GM19438 (cell line): ENCODE measurements around the gene GFOD1.

Source experiments
- ATAC-seq: cut with Tn5 transposase; IDR thresholded peaks from one replicate; pipeline ENCODE4 v1.9.1; 2021; ENCODE audit warnings: low read depth; ENCODE audit not compliant: unreplicated experiment

GFOD1 gene

GRCh38 chr6:13429406-13429753 is 58.0 kb downstream of the GFOD1 start:
- no peak for ATAC-seq

- ATAC-seq = peak; percentile 39
Measured at GRCh38 chr6:13428583-13429405, 58.6 kb downstream of the GFOD1 start.

DNA sequence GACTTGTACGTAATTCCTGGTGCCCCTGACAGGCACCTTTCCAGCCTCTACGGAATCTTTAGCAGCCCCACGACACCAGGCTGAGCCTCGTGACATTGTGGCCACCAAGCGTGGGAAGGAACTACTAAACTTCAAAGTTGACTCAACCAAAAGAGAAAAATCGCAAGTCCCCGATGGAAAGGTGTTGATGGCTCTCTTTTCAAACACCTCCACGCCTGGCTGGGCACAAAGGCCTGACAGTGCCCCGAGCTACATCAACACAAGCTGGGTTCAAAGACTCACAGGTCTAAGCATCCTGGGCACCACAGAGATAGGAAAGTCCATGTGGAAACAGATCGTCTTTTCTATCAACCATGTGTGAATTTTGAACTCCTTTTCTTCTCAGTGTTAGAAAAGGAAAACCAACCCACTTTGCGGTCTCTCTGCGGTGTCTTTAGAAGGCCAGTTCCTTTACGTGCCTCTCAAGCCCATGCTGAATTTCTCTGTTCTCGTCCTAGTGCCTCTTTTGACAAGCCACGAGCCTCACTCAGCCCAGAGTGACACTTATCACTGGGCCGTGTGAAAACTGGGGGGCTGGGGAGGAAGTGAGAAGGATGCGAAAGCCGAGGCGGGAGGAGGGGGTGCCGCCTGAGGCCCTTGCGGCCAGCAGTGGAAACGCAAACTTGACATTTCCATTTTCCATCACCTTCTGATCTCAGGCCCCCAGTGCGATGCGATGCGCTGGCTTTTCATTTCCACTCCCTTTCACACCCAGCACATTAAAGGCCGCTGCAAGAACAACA is 59.4 kb downstream of the GFOD1 start:
- peak; percentile 78 for ATAC-seq

GRCh38 chr6:13427316-13427715 is 60.1 kb downstream of the GFOD1 start:
- ATAC-seq = no peak

DNA sequence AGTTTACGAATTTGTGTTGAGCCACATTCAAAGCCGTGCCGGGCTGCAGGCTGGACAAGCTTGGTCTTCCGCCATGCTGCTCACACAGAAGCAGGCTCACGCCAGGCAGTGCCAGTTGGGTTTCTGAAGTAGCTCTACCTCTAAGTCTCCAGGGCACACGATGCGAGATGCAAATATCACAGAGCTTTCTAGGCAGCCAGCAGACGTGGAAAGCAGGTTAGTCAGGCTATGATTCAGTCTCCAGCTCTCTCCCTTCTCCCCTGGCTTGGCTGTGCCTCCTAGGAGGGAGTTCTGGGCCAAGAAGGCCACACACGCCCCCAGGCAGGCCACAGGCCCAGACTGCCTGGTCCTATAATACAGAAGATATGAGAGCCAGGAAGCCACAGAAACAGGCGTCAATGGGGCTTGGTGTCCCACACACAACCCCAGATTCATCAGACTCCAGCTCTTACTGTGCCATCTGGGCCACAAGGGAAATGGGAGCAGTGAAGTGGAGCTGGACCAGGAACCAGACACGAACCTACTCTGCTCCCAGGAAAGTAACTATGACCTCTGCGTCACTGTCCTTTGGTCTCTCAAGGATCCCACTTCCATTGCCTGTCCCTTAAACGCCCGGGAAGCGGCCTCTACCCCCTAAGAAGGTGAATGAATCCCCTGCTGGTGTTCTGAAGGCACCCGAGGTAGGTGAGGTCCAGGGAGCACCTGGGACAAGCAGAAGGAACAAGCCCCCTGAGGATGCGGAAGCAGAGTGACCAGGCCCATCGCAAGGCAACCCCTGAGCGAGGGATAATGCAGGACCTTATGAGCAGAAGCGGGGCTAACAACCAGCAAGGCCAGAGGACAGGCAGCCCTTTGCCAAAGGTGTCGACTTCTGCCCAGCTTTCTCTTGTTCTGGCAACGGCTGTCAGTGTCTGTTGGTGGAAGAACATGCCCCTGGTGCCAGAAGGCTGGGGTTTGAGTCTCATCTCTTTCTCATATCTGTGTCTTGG is 61.2 kb downstream of the GFOD1 start:
- no peak for ATAC-seq

DNA sequence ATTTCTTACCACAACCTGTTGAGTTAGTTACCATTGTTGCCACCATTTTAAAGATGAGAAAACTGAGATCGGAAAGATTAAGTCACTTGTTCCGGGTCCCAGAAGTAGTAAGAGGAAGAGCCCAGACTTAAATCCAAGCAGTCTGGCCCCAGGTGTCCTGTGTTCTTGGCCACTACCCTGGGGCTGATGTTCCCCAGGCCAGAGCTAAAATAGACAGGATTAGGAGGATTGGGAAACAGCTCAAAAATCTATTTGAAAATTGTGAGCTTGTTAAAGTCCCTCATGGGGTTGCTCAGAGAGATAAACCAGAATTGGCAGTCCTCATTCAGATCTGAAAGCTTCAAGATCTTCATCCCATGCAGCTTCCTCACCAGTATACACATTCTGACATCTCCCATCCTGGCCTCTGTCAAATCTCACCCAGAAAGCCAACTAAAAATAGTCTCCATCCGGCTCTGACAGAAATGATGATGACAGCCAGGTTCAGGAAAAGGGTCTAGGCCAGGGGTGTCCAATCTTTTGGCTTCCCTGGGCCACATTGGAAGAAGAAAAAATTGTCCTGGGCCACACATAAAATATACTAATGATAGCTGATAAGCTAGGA is 62.0 kb downstream of the GFOD1 start:
- ATAC-seq = no peak

DNA sequence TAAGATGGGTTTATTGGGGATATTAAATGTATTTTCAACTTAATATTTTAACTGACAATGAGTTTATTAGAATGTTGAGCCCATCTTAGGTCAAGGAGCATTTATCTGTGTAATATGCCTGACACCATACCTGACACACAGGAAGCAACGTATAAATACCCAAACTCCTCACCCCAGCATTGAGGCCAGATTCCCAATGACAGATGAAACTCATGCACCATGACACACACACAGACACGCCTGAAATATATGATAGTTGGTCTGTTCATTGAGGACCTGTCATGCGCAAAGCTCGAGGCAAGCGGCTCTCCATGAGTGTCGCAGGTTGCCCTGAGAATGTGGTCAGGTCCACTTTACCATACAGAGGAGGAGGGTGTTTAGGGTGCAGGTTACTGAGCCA is 64.1 kb downstream of the GFOD1 start:
- ATAC-seq = no peak

- ATAC-seq = no peak
Measured at GRCh38 chr6:13422681-13423221, 64.6 kb downstream of the GFOD1 start.

DNA sequence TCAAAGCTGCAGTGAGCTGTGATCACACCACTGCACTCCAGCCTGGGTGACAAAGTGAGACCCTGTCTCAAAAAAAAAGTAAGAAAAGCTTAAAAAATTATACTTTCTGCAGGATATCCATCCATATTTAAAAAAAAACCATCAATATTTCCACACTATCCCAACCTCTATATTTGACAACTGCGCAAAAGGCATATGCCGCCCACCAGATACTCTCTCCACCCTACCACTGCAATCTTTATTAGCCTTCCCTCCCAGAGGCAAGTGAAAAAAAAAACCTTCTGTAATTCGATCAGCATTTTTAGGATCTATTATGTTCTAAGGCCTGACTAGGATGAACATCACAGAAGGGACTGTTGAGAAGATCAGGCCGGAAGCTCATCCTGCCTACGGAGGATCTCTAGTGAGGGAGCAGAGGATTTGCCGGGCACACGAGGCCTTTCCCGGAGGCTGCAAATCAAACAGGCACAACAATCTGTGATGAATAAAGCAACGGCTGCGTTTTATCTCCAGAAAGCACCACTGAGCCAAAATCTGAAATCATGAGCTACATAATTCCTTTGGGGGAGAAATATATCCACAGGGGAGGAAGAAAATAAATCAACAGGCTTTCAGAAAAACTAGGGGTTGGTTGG is 65.9 kb downstream of the GFOD1 start:
- no peak for ATAC-seq

DNA sequence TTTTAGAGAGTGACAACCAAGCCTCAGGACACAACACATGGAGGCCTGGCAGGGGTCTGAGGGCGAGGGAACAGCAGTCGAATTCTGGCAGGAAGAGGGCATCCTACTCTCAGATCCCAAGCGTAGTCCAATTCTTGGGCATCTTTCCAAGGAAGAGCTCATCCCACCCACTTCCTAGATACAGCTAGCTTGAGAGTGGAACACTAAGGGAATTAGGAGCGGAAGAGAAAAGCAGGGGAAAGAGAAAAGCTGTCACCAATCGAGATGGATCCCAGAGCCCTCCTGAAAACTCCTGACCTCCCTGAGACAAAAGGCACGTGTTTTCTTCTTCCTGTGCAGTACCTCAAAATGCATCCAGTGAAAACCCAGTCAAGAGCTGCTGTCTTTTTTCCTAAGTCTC is 67.1 kb downstream of the GFOD1 start:
- ATAC-seq = no peak

GRCh38 chr6:13419422-13420195 is 67.8 kb downstream of the GFOD1 start:
- no peak for ATAC-seq

- no peak for ATAC-seq
Measured at GRCh38 chr6:13418844-13419243, 68.6 kb downstream of the GFOD1 start.

GRCh38 chr6:13417954-13418353 is 69.4 kb downstream of the GFOD1 start:
- no peak for ATAC-seq

DNA sequence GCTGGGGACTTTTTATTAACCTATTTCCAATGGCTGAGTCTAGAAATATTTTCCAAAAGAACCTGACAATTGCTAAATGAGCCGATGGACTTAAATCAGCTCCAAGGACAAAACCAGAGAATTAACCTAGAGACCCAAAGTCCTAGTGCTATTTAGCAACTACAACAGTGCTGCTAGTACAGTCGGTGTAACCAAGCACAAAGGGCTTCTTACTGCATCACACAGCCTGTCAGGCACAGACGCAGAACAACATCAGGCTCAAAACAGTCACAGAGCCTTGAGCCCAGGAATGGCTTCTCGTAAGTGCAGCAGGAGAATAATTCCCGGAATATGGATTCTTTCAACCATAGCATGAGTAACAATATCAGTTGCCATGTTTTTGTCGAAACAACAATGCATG is 70.0 kb downstream of the GFOD1 start:
- no peak for ATAC-seq

- ATAC-seq = no peak
Measured at GRCh38 chr6:13415283-13415682, 72.1 kb downstream of the GFOD1 start.

DNA sequence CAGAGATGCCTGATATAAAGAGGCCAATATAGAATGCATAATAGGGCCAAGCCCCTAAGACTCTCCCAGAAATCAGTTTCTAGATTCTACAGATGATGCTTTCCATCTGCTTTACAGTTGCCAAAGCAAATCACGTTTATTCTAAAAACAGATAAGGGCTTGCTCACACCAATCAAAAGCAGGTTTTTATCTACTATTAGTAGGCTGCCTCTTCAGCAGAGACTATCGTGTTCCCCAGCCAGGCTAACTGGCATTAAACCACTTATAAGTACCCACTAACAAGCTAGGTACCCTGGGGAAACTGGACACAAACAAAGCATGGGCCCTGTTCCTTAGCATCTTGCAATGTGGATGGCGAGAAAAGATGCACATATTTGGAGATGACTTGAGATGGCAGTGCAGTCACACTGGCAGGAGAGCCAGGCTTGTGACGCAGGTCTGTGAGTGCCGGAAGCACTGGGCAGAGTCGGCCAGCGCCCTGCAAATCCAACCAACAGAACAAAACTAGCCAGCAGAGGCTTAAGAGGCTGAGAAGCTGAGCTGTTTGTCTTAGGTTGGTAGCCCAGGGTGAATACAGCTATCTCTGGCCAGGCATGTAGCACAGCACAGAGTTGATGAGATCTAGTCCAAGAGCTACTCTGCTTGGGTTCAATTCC is 73.4 kb downstream of the GFOD1 start:
- ATAC-seq = no peak

DNA sequence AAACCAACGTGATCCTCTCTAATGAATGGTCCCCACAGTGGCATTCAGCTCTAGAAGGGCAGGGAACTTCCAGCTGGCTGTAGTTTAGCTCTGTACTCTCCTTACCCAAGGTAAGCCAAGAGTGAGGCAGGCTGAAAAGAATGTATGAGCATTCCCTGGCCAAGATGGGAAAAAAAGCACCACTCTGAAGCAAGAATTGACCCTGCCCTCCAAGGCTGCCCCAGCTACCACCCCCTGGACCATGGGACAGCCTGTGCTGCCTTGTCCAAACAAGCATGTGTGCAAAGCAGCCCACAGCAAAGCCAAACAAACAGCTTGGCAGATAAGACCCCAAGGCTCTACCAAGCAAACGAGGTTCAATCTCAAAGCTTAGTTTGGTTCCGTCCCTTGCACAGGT is 73.9 kb downstream of the GFOD1 start:
- no peak for ATAC-seq

DNA sequence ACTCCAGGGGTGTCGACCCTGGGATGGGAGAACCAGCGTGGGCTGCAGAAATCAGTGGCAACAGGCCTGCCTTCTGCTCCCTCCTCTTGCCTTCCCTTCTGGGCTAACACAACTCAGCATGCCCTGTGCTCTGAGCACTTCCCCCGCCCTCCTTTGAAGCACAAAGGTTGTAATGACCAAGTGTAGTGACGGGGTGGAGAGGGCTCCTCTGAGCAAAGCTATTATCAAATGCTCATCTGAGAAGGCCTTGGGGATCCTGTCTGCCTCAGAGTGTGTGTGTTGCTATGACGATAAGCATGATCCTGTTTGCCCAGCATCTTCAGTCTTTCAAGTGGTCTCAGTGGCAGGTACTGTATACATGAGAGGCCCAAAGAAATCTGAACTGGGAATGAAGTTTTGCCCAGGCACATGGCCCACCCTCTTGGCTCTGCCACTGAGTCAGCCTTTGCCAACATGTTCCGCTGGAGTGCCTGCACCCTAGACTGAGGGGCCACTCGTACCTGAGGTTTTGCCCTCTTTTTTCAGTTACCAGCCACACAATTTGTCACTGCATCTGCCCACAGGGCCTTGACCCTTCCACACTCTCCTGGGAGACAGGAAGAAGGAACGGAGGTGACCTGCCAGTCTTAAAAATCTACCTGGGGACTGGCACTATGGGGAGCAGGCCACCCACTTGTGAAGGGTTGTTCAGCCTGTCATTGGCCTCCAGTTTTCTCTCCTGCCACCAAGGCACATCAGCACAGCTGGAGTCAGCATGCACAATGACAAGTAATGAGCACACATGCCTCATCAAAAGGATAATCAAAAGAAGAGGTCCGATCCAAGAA is 74.5 kb downstream of the GFOD1 start:
- ATAC-seq = no peak
